NT2/D1 (cell line): ENCODE results near the gene SMIM5.

ENCODE experiments used
- SUZ12 ChIP-seq: IDR thresholded peaks from 2 replicates; pipeline ENCODE4 v1.6.1; 2011; ENCODE audit not compliant: insufficient read length, insufficient read depth; ENCODE audit errors: extremely low read depth
- YY1 ChIP-seq: IDR thresholded peaks from 2 replicates; pipeline ENCODE4 v1.6.1; 2011; ENCODE audit not compliant: insufficient read length, insufficient read depth
- ZNF274 ChIP-seq: IDR thresholded peaks from 2 replicates; pipeline ENCODE4 v1.6.1; 2011; ENCODE audit warnings: mild to moderate bottlenecking, low read depth, low read length

- TF ChIP-seq YY1: no peak
- no peak for TF ChIP-seq ZNF274
- no peak for TF ChIP-seq SUZ12
Measured at GRCh38 chr17:75647921-75648320, 14.7 kb downstream of the SMIM5 start.
